ENCODE data around the gene PLXNA4. TPM values are rescaled to one million over a fixed set of nuclear protein-coding genes. Genes with fewer than 3 reads are reported as not detected.

Gene PLXNA4
- total and polyA plus RNA-seq, 2 experiments from 2014 or later, result 0.08 to 0.80 TPM

- TF ChIP-seq ZNF462 (CRISPR knock-in tag; IDR thresholded peaks at IDR 0.05) (no peak), POLR2AphosphoS5 (IDR thresholded peaks at IDR 0.05; ENCODE audit: low read depth) (no peak), ETS1 (IDR thresholded peaks at IDR 0.05) (no peak), EZH2 (IDR thresholded peaks at IDR 0.05; ENCODE audit: low read depth, unreplicated experiment) (no peak)
Measured at GRCh38 chr7:132564849-132565248, 11.4 kb downstream of the PLXNA4 start (continued).

GRCh38 chr7:132564090-132564489, 12.2 kb downstream of the PLXNA4 start:
- Mint-ChIP-seq H3K36me3 (ENCODE audit: low read depth) (peaks cover 4% of the 10 kb centered on the region; the same call in 2 of the 3 replicates), H3K4me1 (peaks cover 13% of the 10 kb centered on the region), H3K4me3 (no peak overlapping the region), H3K9me3 (peaks cover 4% of the 10 kb centered on the region; the same call in 2 of the 3 replicates), H3K27me3 (ENCODE audit: insufficient read depth, low read depth, poor library complexity) (peaks cover 21% of the 10 kb centered on the region), H3K27ac (no peak overlapping the region)
- no peaks in the 10 kb centered on the region for H3K79me2 ChIP-seq (replicated peaks; ENCODE audit: insufficient read depth)
- no peak overlapping the region for H3K27ac ChIP-seq (ENCODE audit: low read depth)
- peaks cover 11% of the 10 kb centered on the region for H3K4me1 ChIP-seq (ENCODE audit: insufficient read depth)
- H3K27me3 ChIP-seq (ENCODE audit: insufficient read depth), result peaks cover 14% of the 10 kb centered on the region
- H2AFZ ChIP-seq, result no peak overlapping the region
- no peak overlapping the region for H3K4me3 ChIP-seq
- H3K9me2 ChIP-seq (ENCODE audit: insufficient read depth), result no peaks in the 10 kb centered on the region
- no peaks in the 10 kb centered on the region for H3F3A ChIP-seq (replicated peaks; ENCODE audit: low read depth)
- ATAC-seq, result no peak
- DNase-seq (ENCODE audit: low spot score), result no peak
- H3K36me3 ChIP-seq (ENCODE audit: insufficient read depth), result no peaks in the 10 kb centered on the region
- no peak overlapping the region for H3K4me2 ChIP-seq
- H4K20me1 ChIP-seq (replicated peaks; ENCODE audit: insufficient read depth), result no peaks in the 10 kb centered on the region
- TF ChIP-seq ZNF331 (CRISPR knock-in tag; IDR thresholded peaks at IDR 0.05; ENCODE audit: low read depth) (no peak), ETS1 (IDR thresholded peaks at IDR 0.05) (no peak), ZNF462 (CRISPR knock-in tag; IDR thresholded peaks at IDR 0.05) (no peak), EZH2 (IDR thresholded peaks at IDR 0.05; ENCODE audit: low read depth, unreplicated experiment) (no peak), CREB1 (CRISPR knock-in tag; IDR thresholded peaks at IDR 0.05; ENCODE audit: low read depth) (no peak), STAT1 (IDR thresholded peaks at IDR 0.05; ENCODE audit: unreplicated experiment) (no peak)

Measured in GM23338 (cell line).